Activated T-helper 9 cell treated with anti-CD3 and anti-CD28 coated beads, Interleukin-2, amount 50 U/mL, for 16 hours (primary cell): ENCODE results near the gene PSMG2.
"Not testable (repeated sequence)": the region's sequence is repeated elsewhere in the genome, so short reads cannot be mapped to it uniquely, and the experiment has no call there.

Experiments
- DNase-seq: peaks from one replicate; pipeline ENCODE4 v3.0.0-alpha.2; 2020; ENCODE audit warnings: low read depth

Gene PSMG2

DNA sequence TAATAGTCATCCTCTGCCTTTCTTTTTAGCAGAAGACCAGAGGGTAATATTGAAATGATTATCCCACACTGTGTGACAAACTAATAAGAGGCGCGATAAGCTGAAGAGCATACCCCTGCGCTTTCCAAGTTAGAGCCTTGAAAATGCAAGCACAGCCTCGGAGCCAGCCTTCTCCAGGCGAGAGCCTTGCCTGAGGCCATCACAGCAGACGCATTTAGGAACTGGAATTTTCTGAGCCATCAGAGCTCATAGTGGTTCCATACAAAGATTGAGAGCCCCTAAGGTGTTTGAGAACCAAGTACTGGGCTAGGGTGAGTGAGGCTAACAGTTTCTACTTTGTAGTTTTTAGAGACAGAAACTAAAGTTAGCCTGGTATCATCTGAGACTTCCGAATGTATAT, 19.9 kb downstream of the PSMG2 start:
- DNase-seq: no peak

- DNase-seq: no peak
Measured at GRCh38 chr18:12726331-12726730, 23.5 kb downstream of the PSMG2 start.

- no peak for DNase-seq
Measured at GRCh38 chr18:12726774-12727550, 24.1 kb downstream of the PSMG2 start.

GRCh38 chr18:12737243-12737902, 34.5 kb downstream of the PSMG2 start:
- no peak for DNase-seq

DNA sequence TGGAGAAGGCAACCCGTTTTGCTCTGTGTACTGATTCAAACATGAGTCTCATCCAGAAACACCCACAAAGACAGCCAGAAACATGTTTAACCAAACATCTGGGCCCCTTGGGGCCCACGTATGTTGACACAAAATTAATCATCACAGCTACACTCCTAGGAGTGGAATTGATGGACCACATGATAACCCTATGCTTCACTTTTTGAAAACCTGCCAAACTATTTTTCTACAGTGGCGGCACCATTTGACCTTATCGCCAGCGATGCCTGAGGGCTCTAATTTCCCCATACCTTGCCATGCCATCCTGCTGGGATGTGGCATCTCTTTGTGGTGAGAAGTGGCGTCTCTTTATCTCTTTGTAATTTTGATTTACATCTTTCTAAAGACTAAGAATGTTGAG, 38.5 kb downstream of the PSMG2 start:
- no peak for DNase-seq

- DNase-seq: no peak
Measured at GRCh38 chr18:12742453-12742852, 39.6 kb downstream of the PSMG2 start.

GRCh38 chr18:12744103-12744502, 41.3 kb downstream of the PSMG2 start:
- no peak for DNase-seq

GRCh38 chr18:12745095-12745795, 42.4 kb downstream of the PSMG2 start:
- no peak for DNase-seq

DNA sequence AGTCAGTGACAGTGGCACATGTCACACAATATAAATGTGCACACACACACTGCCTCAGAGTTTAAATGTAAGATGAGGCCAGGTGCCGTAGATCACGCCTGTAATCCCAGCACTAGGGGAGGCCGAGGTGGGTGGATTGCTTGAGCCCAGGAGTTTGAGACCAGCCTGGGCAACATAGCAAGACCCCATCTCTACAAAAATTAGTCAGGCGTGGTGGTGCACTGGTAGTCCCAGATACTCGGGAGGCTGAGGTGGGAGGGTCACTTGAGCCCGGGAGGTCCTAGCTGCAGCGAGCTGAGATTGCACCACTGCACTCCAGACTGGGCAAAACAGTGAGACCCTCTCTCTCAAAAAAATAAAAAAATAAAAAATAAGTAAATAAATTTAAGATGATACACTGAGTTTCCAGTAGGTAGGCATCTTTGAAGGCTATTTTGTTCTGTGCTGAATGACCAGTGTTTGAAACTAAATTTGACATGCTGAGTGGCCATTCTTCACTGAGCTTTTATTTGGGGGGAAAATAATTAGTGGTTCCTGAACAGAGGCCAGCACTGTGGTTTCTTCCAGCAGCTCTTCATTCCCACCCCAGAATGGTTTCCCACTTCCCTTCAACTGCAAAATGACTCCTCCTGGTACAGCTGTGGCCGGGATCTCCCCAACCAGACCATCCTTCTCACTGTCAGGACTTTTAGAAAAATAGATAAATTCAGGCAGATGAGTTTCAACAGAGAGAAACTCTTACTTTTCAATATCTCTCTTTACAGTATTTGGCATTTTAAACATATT, 44.9 kb downstream of the PSMG2 start:
- no peak for DNase-seq

GRCh38 chr18:12748671-12749070, 45.8 kb downstream of the PSMG2 start:
- no peak for DNase-seq

- no peak for DNase-seq
Measured at GRCh38 chr18:12749121-12749520, 46.3 kb downstream of the PSMG2 start.

GRCh38 chr18:12750076-12750714, 47.4 kb downstream of the PSMG2 start:
- DNase-seq: no peak

DNA sequence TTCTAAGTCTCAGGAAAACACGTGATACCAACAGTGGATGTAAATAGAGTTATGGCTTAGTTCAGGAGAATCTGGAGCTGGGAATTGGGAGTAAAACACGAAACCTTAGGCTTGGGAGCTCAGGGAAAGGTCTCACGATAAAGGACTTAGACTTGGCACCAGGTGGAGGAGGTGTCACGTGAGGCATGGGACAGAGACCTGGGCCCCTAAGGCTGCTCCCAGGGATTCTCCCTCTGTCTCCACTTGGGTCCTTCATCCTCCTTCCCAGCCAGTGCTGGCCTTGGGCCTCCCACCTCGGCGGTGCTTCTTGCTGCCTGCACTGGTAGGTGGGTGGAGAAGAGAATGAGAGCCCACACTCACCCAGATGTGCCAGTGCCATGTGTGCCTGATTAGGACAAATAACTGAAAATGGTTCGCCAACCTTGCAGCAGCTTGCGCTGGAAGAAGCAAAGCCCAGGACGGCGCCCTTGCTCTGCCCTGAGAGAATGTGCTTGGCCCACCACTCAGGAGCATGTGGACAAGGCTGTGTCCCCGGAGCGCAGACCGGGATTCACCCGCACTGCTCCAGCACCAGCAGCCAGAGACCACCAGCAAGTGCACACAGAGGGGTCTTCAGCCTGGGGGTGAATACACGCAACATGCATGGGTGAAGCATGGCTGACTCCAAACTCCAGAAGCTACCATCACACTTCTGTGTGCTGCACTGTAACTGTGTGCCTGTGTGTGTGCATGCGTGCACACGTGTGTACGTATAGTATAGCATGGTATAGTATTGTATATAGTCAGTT, 48.1 kb downstream of the PSMG2 start:
- DNase-seq: no peak

DNA sequence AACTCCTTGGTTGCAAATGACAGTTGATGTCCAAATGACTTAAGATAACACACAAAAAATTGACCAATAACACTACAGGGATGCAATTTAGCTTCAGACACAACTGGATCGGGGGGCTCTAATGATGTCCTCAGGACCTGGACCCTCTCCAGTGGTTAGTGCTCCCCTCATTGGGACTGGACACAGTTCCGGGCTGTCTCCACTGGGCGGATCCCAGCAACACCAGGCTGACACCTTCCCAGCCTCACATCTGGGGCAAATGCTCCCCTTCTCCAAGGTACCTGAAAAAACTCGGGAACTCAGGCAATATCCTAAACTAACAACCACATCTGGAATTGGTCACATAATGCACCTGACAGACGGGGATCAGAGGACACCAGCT, 48.7 kb downstream of the PSMG2 start:
- DNase-seq: no peak

DNA sequence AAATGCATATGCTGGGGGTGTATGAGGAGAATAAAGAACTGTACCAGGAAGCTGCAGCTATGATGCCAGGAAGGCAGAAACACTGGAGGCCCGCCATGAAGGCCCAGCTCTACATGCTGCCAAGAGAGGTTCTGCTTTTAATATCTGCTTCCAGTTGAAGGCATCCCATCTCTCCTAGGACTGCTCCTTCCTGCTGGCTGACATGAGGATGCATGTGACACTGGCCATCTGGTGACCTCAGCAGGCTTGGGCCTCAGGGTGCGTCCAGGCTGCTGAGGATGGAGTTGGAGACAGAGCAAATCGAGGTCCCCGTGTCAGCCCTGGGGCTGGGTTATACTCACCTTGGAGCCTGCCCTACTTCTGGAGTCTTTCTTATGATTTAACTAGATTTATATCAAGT, 49.0 kb downstream of the PSMG2 start:
- no peak for DNase-seq

GRCh38 chr18:12754511-12754910, 51.7 kb downstream of the PSMG2 start:
- DNase-seq: no peak

- not testable (repeated sequence) for DNase-seq
Measured at GRCh38 chr18:12755606-12756005, 52.8 kb downstream of the PSMG2 start.

DNA sequence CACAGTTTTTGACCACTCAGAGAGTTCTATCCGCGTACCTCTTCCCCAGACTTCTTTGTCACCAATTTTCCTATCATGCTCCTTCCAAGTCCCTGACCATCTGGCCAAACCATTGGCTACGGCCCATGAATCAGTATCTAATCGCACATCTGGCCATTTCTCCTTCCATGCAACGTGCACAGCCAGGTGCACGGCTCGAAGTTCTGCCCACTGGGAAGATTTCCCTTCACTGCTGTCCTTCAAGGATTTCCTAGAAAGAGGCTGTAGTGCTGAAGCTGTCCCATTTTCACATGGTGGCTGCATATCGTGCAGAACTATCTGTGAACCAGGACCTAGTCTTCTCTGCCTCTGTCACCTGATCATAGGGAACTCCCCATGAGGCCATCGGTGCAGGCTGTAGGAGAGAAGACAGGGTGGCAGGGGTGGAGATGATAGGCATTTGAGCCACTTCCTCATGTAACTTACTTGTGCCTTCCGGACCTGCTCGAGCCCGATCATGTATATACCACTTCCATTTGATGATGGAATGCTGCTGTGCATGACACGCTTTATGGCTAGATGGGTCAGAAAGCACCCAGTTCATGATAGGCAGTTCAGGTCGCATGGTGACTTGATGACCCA, 53.9 kb downstream of the PSMG2 start:
- DNase-seq: not testable (repeated sequence)

DNA sequence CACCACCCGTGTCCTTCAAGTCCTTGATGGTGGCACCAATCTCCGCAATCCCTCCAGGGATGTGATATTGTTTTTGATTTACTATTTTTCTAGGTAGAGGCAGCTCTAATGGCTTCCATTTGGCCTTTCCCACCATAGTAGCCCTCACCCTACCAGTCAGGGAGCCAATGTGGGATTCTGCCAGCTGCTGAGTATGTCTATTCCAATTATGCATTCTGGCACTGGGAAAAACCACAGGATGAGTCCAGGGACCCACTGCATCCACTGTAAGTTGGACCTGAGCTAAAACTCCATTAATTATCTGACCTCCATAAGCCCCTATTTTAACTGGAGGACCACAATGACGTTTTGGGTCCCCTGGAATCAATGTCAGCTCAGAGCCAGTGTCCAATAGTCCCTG, 55.7 kb downstream of the PSMG2 start:
- not testable (repeated sequence) for DNase-seq

GRCh38 chr18:12765126-12765525, 62.3 kb downstream of the PSMG2 start:
- no peak for DNase-seq

DNA sequence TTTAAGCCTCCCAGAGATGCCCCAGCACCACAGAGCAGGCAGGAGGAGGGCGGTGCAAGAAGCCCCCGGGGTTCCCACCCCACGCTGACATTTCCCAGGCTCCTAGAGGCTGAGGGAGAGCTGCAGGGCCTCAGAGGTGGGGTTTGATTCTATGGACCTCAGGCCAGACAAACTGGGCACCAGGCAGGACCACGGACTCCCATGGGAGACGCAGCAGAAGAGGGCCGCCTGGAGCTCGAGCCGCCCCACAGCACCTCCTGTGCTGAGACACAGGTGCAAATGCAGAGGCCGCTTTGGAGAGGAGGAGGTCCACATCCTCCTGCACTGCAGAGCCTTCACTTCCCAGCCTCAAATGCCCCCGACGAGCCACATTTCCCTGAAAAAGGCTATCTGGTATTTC, 62.7 kb downstream of the PSMG2 start:
- DNase-seq: no peak
